ENCODE measurements around the gene STS. TPM values are rescaled to one million over a fixed set of nuclear protein-coding genes. Genes with fewer than 3 reads are reported as not detected.

The STS gene
- total and polyA plus RNA-seq, 2 of the 4 experiments (the other 2 are of a cell fraction) = 2.6 to 3.4 TPM

- ChIA-PET POLR2A (ENCODE audit: unreplicated experiment) (interaction anchor here (0.6 kb wide), 2 partner anchors 212 to 316 kb away, joined by 4 to 13 read pairs; no protein-coding TSS in a partner anchor), CTCF (interaction anchor here (0.6 kb wide), 1 partner anchor 785 kb away, joined by 8 read pairs; no protein-coding TSS in a partner anchor)
- no peak overlapping the region for H3K4me2 ChIP-seq (ENCODE audit: low read depth, low read length)
- BruUV-seq (replicated peaks) = no TSS peak
- no peaks in the 10 kb centered on the region for H3K36me3 ChIP-seq (ENCODE audit: control insufficient read depth, insufficient read depth, low read length)
- in situ Hi-C loops (cut with MboI; ENCODE audit: low sequenced_read_pairs) (no loop called here), intact Hi-C loops (cut with micrococcal nuclease) (loop anchor here (5.0 kb wide), 1 partner anchor 441 kb away; no protein-coding TSS in a partner anchor), dilution Hi-C loops (cut with HindIII; ENCODE audit: low sequenced_read_pairs, unreplicated experiment) (no loop called here)
- H3K27me3 ChIP-seq (ENCODE audit: control insufficient read depth, insufficient read depth, low read length) = no peaks in the 10 kb centered on the region
- H3K79me1 ChIP-seq (ENCODE audit: low read depth in 1 of 2, low read length in 2 of 2) = peaks cover 9 to 31% of the 10 kb centered on the region in 2 experiments; a peak in 3 of 4 replicates
- WGBS, 2 experiments (ENCODE audit: extremely low coverage in 2 of 2, insufficient read length in 1 of 2) = no CpG with 5 or more reads among the region's 3 CpGs
- H2AK5ac ChIP-seq (ENCODE audit: low read depth, low read length) = no peak overlapping the region
- no peak overlapping the region for H3K9ac ChIP-seq (ENCODE audit: low read depth, low read length)
- no peak overlapping the region for H2BK120ac ChIP-seq (ENCODE audit: low read depth, low read length)
- no peak overlapping the region for H4K5ac ChIP-seq (ENCODE audit: low read depth, low read length)
- no peak overlapping the region for H3K56ac ChIP-seq (ENCODE audit: extremely low read depth, insufficient read depth, low read length)
- no peak overlapping the region for H2BK5ac ChIP-seq (ENCODE audit: low read depth, low read length, poor library complexity, severe bottlenecking)
- H3K9me3 ChIP-seq (ENCODE audit: control insufficient read depth, insufficient read depth, low read length) = no peaks in the 10 kb centered on the region
- ATAC-seq (ENCODE audit: low read depth) (no peak), DNase-seq (no peak)
- H4K91ac ChIP-seq (ENCODE audit: insufficient read depth, low read depth, low read length) = no peak overlapping the region
- no peak overlapping the region for H2AFZ ChIP-seq (replicated peaks; ENCODE audit: low read length, poor library complexity)
- H3K27ac ChIP-seq (ENCODE audit: insufficient read depth, low read length) = no peak overlapping the region
- no peak overlapping the region for H3K23ac ChIP-seq (ENCODE audit: low read depth, low read length)
- no peak overlapping the region for H4K8ac ChIP-seq (ENCODE audit: low read depth in 2 of 2, low read length in 2 of 2)
- H4K20me1 ChIP-seq (ENCODE audit: insufficient read depth, low read length) = peaks cover 4% of the 10 kb centered on the region; the same call in 1 of the 2 replicates
- no peak overlapping the region for H2BK15ac ChIP-seq (ENCODE audit: low read depth, low read length)
- H3K4me3 ChIP-seq (ENCODE audit: insufficient read depth, low read depth, low read length) = no peak overlapping the region
- no peak overlapping the region for H3K14ac ChIP-seq (replicated peaks; ENCODE audit: low read depth, low read length)
- TF ChIP-seq MAZ (IDR thresholded peaks at IDR 0.05; ENCODE audit: borderline replicate concordance, low read depth, low read length) (no peak), NFE2L2 (IDR thresholded peaks at IDR 0.05; ENCODE audit: low read depth, low read length) (no peak), CTCF (conservative IDR thresholded peaks at IDR 0.05; ENCODE audit: low read depth, low read length) (no peak), ELK1 (IDR thresholded peaks at IDR 0.05; ENCODE audit: borderline replicate concordance, low read depth, low read length) (no peak), CEBPB (IDR thresholded peaks at IDR 0.05; ENCODE audit: low read depth, low read length) (no peak), BHLHE40 (IDR thresholded peaks at IDR 0.05; ENCODE audit: low read depth, low read length) (no peak)
- no peak overlapping the region for H3K4ac ChIP-seq (ENCODE audit: low read depth, low read length)
- peaks cover 4% of the 10 kb centered on the region; the same call in 1 of the 2 replicates for H3K4me1 ChIP-seq (ENCODE audit: control insufficient read depth, insufficient read depth, low read length)
- H3K9me1 ChIP-seq (ENCODE audit: insufficient read depth, low read length) = peaks cover 2% of the 10 kb centered on the region; the same call in 1 of the 2 replicates
- H3K18ac ChIP-seq (ENCODE audit: low read depth, low read length) = no peak overlapping the region
- H2BK20ac ChIP-seq (ENCODE audit: low read depth, low read length) = no peak overlapping the region
- H2AK9ac ChIP-seq (replicated peaks; ENCODE audit: low read depth, low read length, poor library complexity) = no peak overlapping the region
These were observed 1.4 kb upstream of the STS start for GRCh38 chrX:7146020-7146702.

Measured in IMR-90 (cell line).